ENCODE data around the gene NANS. TPM values are rescaled to one million over a fixed set of nuclear protein-coding genes. Genes with fewer than 3 reads are reported as not detected.
A peak's percentile ranks its signal among the peaks of the same experiment; 100 is the strongest.
"Not testable (repeated sequence)": the region's sequence is repeated elsewhere in the genome, so short reads cannot be mapped to it uniquely, and the experiment has no call there.

The NANS gene
- polyA plus RNA-seq, 10 donors: 30.3 to 39.3 (median 33.7) TPM

- peak; percentile 17 to 66 (median 39) for DNase-seq
Measured at GRCh38 chr9:98074115-98074990, 17.8 kb downstream of the NANS start.

GRCh38 chr9:98075332-98075805 is 18.8 kb downstream of the NANS start:
- DNase-seq: peak in 1 of 3 donors; percentile 12

- DNase-seq: not testable (repeated sequence)
Measured at GRCh38 chr9:98076514-98076890, 20.0 kb downstream of the NANS start.

GRCh38 chr9:98078895-98079294 is 22.4 kb downstream of the NANS start:
- DNase-seq: no peak

GRCh38 chr9:98080326-98080725 is 23.8 kb downstream of the NANS start:
- DNase-seq: no peak

GRCh38 chr9:98080780-98081179 is 24.2 kb downstream of the NANS start:
- no peak for DNase-seq

- DNase-seq: no peak
Measured at GRCh38 chr9:98081477-98082219, 25.1 kb downstream of the NANS start.

DNA sequence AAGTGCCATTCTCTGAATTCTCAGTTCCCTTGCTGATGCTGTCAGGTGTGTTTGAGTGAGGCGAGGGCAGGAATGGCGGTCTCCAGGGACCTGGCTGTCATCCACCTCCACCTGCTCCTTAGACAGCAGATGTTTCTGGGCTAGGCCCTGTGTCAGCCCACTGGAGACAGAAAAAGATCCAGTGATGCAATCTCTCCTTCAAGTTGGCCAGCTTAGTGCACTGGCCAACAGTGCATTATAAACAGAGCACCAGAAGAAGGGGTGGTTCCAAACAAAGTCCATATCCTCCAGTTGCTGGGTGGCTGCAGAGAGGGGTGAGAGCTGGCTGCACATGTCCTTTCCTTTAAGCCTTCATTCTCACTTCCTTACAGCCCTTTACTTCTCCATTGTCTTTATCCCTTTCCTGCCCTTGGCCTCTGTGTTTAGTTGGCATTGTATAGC is 26.5 kb downstream of the NANS start:
- DNase-seq: no peak

DNA sequence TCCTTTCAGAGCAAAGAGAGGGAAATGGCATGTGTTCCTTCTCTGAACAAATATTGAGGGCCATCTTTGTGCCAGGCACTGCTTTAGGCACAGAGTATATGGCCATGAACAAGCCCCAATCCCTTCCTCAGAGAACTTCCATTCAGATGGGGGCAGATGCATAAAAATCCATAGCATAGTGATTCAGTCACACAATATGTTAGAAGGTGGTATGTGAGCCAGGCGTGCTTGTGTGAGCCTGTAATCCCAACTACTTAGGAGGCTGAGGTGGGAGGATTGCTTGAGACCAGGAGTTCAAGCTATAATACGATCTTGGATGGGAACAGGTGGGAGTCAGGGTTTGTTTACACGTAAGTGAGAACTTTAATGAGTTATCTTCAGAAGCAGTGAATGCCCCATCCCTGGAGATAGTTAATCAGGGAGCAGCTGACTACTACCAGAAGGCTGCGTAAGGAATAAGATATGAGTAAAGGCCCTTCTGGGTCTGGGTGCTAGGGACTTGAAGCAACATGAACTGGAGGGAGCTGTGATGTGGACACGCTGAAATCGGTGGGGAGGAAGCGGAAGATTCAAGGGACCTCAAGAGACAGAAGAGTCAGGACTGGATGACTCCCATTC is 27.1 kb downstream of the NANS start:
- DNase-seq: no peak

DNA sequence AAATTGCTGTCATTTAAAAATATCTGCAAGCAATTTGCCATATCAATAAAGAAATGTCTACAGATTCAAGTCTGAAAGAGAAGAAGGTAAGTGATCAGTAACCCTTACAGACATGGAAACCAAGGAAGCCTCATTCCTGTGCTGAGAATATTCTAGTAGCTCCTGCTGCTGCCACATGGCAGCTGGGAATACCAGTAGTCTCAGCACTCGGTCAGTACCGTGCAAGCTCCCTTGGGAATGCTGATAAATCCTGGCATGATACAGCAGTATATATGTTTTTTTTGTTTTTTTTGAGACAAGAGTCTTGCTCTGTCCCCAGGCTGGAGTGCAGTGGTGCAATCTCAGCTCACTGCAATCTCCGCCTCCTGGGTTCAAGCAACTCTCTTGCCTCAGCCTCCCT is 27.9 kb downstream of the NANS start:
- no peak for DNase-seq

DNA sequence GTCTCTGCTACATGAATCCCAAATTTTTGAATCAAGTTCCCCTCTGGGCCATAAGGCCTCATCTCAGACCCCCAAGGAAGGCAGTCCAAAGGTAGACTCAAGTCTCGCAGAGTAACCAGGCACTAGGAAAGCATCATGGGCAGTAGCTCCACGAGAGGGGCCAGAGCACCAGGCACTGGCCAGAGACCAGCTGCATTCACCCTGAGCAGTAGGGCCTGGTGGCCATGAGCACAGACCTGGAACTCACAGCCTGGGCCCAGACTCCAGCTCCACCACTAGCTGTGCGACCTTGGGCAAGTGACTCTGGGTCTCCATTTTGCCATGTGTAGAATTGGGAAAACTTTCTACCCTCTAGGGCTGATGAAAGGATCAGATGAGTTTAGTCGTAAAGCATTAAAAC is 28.5 kb downstream of the NANS start:
- DNase-seq: no peak

GRCh38 chr9:98085944-98086343 is 29.4 kb downstream of the NANS start:
- no peak for DNase-seq

DNA sequence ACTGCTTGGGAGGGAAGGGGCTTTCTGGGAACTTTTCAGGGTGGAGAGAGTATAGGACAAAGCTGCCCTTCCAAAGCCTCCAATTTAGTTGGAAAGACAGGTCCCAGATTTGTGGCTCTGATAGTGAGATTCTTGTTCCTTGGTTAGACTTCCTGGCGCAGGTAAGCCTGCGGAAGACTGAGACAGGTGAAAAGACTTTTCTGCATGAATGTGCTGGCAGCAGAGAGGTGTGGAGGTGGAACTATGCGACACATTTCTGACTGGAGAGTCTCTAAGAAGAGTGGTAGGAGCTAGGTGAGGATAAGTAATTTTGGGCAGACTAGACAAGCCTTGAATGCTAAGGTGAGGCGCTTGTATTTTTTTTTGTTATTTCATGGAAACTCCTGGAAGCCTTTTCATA is 29.9 kb downstream of the NANS start:
- no peak for DNase-seq

DNA sequence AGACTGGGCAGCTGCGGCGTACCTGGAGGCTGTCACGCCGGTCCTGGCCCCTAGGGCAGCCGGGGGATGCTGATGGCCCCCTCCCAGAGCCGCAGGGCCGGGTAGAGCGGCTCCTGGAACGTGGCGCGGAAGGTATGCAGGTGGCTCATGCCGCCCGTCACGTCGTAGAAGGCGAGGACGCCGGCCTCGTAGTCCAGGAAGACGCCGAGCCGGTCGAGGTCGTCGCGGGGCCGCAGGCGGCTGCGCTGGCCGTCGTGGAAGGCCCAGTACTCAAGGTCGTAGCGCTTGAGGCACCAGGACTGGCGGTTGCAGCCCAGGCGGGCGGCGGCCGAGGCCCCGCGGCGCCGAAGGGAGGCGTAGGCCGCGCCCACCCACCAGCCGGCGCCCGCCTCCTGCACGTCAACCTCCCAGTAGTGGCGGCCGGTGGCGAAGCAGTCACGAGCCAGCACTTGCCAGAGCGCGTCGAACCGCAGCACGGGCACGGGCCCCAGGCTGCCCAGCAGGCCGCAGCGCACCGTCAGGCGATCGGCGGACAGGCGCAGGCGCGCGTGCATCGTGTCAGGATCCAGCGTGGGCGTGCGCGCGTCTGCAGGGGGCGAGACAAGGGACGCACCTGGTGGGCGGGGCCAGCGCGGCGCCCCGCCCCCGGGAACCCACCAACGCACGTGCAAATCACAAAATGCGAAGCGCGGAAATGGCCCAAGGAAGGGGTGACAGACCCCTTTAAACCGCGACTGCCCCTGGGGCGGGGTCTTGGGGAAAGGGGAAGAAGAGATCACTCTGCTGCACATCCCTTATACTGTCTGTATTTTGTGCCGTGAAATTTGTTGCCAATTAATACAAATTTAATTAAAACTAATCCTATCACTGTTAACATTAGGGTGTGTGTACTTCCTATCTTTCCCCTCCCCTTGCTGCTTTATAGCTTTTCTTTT is 31.2 kb downstream of the NANS start:
- peak; percentile 32 to 81 (median 44) for DNase-seq

DNA sequence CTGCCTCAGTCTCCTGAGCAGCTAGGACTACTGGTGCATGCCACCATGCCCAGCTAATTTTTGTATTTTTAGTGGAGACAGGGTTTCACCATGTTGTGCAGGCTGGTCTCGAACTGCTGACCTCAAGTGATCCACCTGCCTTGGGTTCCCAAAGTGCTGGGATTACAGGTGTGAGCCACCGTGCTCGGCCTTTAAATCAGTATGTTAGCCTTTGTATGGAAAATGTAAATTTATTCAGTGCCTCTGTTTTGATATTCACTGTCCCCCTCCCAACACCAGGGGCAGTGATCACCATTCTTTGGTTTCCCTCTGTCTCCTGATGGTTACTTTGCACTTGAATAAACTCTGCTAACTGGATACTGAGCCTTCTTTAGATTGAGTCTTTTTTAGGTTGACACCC is 34.1 kb downstream of the NANS start:
- DNase-seq: not testable (repeated sequence)

GRCh38 chr9:98091735-98092612 is 35.4 kb downstream of the NANS start:
- DNase-seq: peak in 1 of 3 donors; percentile 13

DNA sequence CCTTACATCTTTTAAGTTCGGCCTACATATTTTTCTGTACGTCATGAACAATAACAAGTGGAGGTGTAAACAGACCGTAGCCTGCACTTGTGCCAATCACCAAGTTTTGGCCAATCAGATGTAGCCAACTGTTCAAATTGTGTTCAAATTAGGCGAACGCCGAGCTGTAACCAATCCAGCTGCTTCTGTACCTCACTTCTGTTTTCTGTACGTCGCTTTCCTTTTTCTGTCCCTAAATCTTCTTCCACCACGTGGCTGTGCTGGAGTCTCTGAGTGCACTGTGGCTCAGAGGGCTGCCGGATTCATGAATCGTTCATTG is 36.0 kb downstream of the NANS start:
- DNase-seq: no peak

GRCh38 chr9:98094316-98094715 is 37.8 kb downstream of the NANS start:
- DNase-seq: no peak

DNA sequence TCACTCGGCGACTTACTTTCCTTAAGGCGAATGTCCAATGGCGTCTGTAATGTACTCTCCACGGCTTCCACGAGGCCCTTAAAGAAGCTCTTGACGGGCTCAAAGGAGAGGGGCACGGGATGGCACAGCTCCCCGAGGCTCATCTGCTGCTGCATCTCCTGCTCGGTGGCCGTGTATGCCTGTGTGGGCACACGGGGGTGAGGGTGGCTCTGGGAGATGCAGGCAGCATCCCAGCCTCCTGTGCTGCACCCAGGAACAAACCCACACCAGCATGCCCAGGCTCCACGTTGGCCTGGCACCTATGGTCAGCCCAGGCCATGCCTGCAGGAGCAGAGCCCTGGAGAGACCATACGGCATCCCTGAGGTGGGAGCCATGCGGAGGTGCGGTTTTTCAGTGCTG is 38.3 kb downstream of the NANS start:
- no peak for DNase-seq

DNA sequence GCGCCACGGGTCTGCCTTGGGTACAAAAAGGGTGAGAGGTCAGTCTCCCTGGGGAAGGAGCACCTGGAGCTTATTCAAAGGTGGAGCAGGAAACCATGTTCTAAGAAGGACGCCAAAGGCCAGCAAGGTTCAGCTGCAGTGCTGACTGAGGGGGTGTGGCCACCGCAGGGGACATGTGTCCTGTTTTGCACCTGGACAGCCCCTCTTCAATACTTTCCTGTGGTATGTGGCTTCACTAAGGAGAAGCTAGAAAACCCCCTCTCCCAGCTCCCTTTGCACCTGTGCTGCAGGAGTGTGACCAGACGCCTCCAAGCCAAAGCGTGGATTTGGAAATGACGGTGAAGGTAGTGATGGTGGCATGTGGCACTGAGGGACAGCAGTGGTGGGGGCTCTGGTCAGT is 38.9 kb downstream of the NANS start:
- no peak for DNase-seq

All from muscle of back (tissue), 11 donors.